Fibroblast of peridontal ligament (primary cell): Measurements from ENCODE around the gene SLC7A7.
"Not testable (repeated sequence)": the region's sequence is repeated elsewhere in the genome, so short reads cannot be mapped to it uniquely, and the experiment has no call there.

ENCODE experiments used
- DNase-seq: peaks from one replicate; pipeline ENCODE4 v3.0.0-alpha.2; 2010; ENCODE audit errors: extremely low read depth

Gene SLC7A7

DNA sequence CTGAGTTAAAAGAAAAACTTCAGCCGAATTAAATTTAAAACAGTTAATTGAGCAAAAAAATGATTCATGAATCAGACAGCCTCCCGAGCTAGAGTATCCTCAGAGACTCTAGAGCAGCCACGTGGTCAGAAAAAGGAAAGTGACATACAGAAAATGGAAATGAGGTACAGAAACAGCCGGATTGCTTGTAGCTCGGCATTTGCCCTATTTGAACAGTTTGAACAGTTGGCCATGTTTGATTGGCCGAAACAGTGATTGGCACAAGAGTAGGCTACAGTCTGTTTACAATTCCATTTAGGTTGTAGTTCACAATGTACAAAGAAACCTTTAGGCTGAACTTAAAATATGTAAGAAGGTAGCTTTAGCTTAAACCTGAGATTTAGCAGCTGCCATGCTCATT, 61.6 kb downstream of the SLC7A7 start:
- DNase-seq = no peak

- DNase-seq = no peak
These were observed 62.8 kb downstream of the SLC7A7 start for GRCh38 chr14:22752422-22752821.

DNA sequence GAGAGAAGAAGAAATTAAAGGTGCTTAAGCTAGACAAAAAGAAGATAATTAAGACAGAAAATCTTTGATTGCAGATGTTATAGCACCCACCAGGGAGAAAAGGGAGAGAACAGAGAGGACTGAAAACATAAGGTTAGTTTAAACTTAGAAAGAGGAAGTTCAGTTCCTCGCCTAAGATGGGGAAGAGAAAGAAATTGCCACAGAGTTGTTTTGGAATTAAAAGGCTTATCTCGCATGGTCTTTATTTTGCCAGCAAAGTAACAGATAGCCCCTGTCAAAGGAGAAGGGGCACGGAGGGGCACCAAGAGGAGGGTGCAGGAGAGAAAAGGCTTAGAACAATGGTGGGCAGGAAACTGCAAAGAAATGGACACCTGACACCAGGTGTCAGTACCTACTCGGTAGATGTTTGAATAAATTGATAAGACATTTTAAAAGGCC, 66.6 kb downstream of the SLC7A7 start:
- no peak for DNase-seq

DNA sequence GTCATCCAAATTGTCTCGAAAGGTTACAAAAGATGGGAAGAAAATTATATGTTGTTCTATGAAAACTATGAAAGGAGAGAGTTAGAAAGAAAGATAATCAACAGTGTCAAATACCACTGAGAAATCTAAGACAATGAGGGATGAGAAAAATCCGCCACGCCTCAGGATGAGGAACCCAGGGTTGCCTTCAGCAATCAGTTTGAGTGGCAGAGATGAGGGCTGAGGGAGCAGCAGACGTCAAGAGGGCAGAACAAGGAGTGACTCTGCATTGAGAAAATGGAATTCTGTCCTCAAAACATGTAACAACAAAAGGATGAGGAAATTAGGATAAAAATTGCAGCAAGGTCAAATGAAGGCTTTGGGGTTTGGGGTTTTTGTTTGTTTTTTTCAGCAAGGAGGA, 67.0 kb downstream of the SLC7A7 start:
- no peak for DNase-seq

- no peak for DNase-seq
These were observed 67.5 kb downstream of the SLC7A7 start for GRCh38 chr14:22747769-22748168.

GRCh38 chr14:22740020-22740419, 75.2 kb downstream of the SLC7A7 start:
- no peak for DNase-seq

DNA sequence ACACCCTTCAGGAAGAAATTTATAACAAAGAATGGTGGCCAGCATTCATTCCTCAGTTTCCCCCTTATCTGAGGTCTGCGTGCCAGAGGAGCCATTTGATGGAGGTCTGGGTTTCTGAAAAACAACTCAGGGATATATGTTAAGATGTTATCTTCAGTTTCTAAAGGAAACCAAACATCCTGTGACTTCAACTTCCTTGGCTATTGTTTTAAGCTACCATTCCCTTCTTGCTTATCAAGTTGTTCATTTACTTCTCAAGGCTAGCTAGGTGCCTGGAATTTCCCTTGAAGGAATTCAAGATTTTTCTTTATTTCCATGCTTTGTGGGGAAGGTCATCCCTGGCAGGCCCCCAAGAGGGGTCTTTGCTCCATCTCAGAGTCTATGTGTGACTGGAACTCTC, 75.8 kb downstream of the SLC7A7 start:
- no peak for DNase-seq

DNA sequence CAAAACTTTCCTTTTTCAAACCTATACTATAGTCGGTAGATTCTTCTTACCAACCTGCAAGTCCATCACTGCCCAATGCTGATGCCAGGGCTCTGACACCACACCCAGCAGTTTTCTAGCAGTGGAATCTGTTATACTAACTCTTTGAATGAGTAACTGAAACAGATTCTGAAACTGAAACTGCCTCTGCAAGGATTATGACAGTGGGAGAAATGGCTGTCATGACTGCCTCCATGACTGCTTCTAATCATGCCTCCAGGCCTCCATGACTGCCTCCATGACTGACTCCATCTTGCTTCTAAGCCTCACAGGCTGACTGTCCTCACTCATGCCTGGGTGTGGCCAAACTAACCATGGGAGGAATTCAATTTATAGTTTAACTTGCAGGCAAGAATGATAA, 78.2 kb downstream of the SLC7A7 start:
- DNase-seq = no peak

DNA sequence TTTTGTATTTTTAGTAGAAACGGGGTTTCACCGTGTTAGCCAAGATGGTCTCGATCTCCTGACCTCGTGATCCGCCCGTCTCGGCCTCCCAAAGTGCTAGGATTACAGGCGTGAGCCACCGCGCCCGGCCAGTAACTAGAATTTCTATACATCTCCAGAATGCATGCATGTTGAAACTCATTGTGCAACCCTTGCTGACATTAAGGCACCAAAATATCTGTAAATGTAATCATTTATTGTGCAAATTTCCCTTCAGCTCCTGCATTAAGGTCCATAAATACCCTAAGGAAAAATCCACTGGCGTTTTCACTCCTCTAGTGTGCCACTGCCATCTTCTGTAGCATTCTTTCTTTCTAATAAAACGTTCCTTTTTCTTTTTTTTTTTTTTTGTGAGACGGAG, 78.9 kb downstream of the SLC7A7 start:
- not testable (repeated sequence) for DNase-seq

DNA sequence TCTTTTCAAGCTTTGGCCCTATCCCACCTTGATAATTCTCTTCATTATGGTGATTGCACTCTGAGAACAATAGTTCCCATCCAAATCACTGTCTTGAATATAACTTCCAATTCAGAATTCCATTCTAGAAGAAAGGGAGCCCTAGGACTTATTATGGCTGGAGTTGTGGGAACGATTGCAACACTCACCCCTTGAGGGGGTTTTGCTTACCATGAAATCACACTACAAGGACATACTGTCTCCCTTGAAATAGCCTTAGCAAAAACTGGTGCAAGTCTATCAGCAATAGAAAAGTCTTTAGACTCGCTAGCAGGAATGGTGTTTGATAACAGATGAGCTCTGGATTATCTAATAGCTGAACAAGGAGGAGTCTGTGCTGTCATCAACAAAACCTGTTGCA, 80.1 kb downstream of the SLC7A7 start:
- no peak for DNase-seq

- DNase-seq = no peak
These were observed 81.4 kb downstream of the SLC7A7 start for GRCh38 chr14:22733829-22734228.

DNA sequence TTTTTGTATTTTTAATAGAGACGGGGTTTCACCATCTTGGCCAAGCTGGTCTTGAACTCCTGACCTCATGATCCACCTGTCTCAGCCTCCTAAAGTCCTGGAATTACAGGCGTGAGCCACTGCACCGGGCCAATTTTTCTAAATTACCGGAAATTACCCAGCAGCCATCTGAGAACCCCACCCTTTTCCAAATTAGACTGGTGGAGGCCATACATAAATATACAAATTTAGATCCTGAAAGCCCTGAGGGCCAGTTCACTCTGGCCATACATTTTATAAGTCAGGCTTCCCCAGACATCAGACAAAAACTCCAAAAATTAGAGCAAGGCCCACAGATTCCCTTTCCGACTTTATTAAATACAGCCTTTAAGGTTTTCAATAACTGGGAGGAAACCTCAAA, 83.2 kb downstream of the SLC7A7 start:
- not testable (repeated sequence) for DNase-seq

DNA sequence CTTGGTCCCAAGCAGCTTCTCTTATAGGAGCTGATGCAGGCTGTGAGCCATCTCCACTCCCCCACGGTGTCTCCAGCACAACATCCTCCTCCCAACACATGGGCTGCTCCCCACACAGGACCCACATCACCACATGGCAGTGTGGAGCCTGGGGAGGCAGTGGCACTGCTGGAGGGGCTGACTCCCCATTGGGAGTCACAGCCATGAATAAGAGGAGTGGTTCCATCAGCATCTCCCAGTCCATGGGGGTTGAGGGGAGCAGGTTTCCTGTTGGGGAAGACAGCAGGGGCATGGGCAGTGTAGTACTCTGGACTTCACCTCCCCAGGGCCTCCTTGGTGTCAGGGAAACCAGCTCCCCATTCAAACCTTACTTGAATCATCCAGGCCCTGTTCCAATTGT, 89.2 kb downstream of the SLC7A7 start:
- no peak for DNase-seq

GRCh38 chr14:22725374-22725773, 89.9 kb downstream of the SLC7A7 start:
- DNase-seq = not testable (repeated sequence)

GRCh38 chr14:22724847-22725246, 90.4 kb downstream of the SLC7A7 start:
- DNase-seq = not testable (repeated sequence)

DNA sequence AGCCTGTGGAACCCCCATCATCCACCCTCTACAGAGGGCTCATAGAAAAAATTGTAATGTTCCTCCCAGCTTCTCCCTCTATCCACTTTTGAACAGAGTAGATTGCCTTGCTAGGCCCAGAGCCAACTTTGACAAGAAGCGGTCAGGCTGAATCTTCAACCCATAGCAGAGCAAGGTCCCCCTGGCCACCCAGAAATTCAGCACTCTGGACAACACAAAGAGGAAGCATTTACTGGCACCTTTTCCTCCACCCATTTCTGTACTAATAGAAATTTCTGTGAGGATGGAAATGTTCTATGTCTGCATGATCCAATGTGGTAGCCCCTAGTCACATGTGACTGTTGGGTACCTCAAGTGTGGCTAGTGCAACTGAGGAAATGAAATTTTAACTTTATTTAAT, 91.4 kb downstream of the SLC7A7 start:
- no peak for DNase-seq
